OCI-LY3 (cell line): ENCODE results near the gene ACSF2.

Source experiments
- CTCF ChIP-seq: fragments of 200-600, 300-600 bp; sonication (generic); IDR thresholded peaks from 2 replicates; pipeline ENCODE4 v1.5.1; 2014; ENCODE audit warnings: antibody characterized with exemption, low read length, low read depth
- EZH2phosphoT487 ChIP-seq: fragments of 200-600 bp; shearing (Covaris generic); IDR thresholded peaks from 2 replicates; pipeline ENCODE4 v1.6.1; 2018; ENCODE audit warnings: antibody characterized with exemption, mixed run types, low read depth

GRCh38 chr17:50493744-50494143, 67.7 kb downstream of the ACSF2 start:
- TF ChIP-seq CTCF (no peak), EZH2phosphoT487 (no peak)
